Measurements from ENCODE around the gene MPL. TPM values are rescaled to one million over a fixed set of nuclear protein-coding genes. Genes with fewer than 3 reads are reported as not detected.

Gene MPL
- total and polyA plus RNA-seq, 2 experiments from 2014 or later = 0.16 TPM; not detected in 1

DNA sequence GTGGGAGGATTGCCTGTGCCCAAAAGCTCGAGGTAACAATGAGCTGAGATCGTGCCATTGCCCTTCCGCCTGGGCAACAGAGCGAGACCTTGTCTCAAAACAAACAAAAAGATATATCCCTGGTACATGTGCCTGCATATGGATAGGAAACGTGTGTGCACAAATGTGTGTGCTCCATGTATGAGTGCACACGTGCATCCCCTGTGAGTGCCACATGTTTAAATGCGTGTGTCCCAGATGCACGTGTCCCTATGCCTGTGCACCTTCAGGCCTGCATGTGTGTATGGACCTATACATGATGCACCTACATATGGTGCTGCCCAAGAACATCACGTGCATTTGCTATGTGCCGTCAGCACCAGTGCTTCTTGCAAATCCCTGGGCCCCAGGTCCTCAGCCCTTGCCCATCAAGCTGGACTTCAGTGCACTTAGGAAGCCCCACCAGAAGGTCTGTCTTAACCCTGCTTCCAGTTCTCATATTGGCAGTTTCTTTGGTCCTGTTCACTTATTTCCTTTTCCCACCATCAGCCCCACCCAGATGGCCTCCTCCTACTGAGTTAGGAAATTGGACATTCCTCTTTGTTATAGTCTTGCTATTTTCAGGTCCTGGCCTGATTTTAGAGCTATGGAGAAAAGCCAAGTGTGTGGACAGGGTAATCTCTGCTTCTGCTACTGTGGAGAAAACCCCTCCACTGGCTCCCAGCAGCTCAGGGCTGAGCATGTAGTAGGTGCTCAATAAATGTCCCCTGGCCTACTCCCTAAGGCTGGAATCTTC lies 21.5 kb upstream of the MPL start:
- Histone ChIP-seq H3K9me2 (replicated peaks; ENCODE audit: insufficient read depth) (no peaks in the 10 kb centered on the region), H3K9me3 (ENCODE audit: low read depth) (no peaks in the 10 kb centered on the region), H3K27me3 (no peaks in the 10 kb centered on the region), H4K20me1 (ENCODE audit: insufficient read depth, poor library complexity, severe bottlenecking) (no peaks in the 10 kb centered on the region), H3K4me1 (ENCODE audit: insufficient read depth) (no peaks in the 10 kb centered on the region), H3K4me3 (no peak overlapping the region), H2AFZ (no peak overlapping the region), H3K27ac (no peak overlapping the region), H3K36me3 (replicated peaks; ENCODE audit: insufficient read depth, low read depth) (no peaks in the 10 kb centered on the region), H3K4me2 (no peak overlapping the region), H3K79me2 (no peaks in the 10 kb centered on the region)
- TF ChIP-seq, protein P1, sequence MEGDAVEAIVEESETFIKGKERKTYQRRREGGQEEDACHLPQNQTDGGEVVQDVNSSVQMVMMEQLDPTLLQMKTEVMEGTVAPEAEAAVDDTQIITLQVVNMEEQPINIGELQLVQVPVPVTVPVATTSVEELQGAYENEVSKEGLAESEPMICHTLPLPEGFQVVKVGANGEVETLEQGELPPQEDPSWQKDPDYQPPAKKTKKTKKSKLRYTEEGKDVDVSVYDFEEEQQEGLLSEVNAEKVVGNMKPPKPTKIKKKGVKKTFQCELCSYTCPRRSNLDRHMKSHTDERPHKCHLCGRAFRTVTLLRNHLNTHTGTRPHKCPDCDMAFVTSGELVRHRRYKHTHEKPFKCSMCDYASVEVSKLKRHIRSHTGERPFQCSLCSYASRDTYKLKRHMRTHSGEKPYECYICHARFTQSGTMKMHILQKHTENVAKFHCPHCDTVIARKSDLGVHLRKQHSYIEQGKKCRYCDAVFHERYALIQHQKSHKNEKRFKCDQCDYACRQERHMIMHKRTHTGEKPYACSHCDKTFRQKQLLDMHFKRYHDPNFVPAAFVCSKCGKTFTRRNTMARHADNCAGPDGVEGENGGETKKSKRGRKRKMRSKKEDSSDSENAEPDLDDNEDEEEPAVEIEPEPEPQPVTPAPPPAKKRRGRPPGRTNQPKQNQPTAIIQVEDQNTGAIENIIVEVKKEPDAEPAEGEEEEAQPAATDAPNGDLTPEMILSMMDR (IDR thresholded peaks at IDR 0.05; ENCODE audit: poor library complexity) = no peak
- TF ChIP-seq EZH2phosphoT487 (IDR thresholded peaks at IDR 0.05; ENCODE audit: low read depth, severe bottlenecking, unreplicated experiment) (no peak), EZH2 (IDR thresholded peaks at IDR 0.05; ENCODE audit: borderline replicate concordance) (no peak)
- 95% methylated on average over 10 of the region's 10 CpGs for WGBS (ENCODE audit: low lambda C conversion rate, missing lambda C conversion rate)
- DNase-seq (ENCODE audit: low spot score) = no peak

DNA sequence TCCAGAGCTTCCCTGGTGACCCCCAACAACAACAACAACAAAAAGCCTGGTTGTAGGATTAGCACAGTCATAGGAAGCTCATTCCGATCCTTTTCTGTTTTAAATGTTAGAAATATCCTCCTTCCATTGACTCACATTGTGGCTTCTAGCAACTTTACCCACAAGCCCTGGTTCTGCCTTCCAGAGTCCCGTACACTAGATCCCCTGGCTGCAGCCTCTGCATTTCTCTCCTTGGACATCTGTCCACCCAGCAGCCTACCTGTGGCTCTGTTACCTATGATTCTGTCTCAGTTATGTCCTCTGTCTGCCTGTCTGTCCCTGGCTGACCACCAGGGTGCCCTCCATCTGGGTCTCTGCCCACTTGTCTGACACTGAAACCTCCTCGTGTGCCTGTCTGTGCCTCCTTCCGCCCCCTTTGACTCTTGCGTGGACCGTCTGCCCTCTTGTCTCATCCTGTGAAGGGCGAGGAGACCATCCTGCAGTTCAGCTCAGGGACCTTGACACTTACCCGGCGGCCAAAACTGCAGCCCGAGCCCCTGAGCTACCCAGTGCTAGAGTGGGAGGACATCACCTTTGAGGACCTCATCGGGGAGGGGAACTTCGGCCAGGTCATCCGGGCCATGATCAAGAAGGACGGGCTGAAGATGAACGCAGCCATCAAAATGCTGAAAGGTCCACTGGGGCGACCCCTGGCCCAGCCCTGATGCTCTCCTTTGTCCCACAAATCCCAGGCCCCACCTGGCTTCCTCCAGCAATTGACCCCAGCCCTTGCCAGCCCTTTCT lies 20.7 kb upstream of the MPL start:
- H3K79me2 ChIP-seq = no peaks in the 10 kb centered on the region
- no peak overlapping the region for H3K27ac ChIP-seq
- no peak overlapping the region for H3K4me3 ChIP-seq
- no peaks in the 10 kb centered on the region for H3K9me3 ChIP-seq (ENCODE audit: low read depth)
- TF ChIP-seq EZH2phosphoT487 (IDR thresholded peaks at IDR 0.05; ENCODE audit: low read depth, severe bottlenecking, unreplicated experiment) (no peak), EZH2 (IDR thresholded peaks at IDR 0.05; ENCODE audit: borderline replicate concordance) (no peak)
- TF ChIP-seq, protein P1 (IDR thresholded peaks at IDR 0.05; ENCODE audit: poor library complexity) = no peak
- H3K36me3 ChIP-seq (replicated peaks; ENCODE audit: insufficient read depth, low read depth) = no peaks in the 10 kb centered on the region
- H3K27me3 ChIP-seq = no peaks in the 10 kb centered on the region
- DNase-seq (ENCODE audit: low spot score) = no peak
- no peak overlapping the region for H2AFZ ChIP-seq
- H3K9me2 ChIP-seq (replicated peaks; ENCODE audit: insufficient read depth) = no peaks in the 10 kb centered on the region
- no peak overlapping the region for H3K4me2 ChIP-seq
- no peaks in the 10 kb centered on the region for H3K4me1 ChIP-seq (ENCODE audit: insufficient read depth)
- no peaks in the 10 kb centered on the region for H4K20me1 ChIP-seq (ENCODE audit: insufficient read depth, poor library complexity, severe bottlenecking)
- 90% methylated on average over 16 of the region's 16 CpGs for WGBS (ENCODE audit: low lambda C conversion rate, missing lambda C conversion rate)

GRCh38 chr1:43317817-43318471 lies 19.7 kb upstream of the MPL start:
- WGBS (ENCODE audit: low lambda C conversion rate, missing lambda C conversion rate) = 87% methylated on average over 14 of the region's 15 CpGs
- no peak overlapping the region for H2AFZ ChIP-seq
- no peak overlapping the region for H3K27ac ChIP-seq
- H3K9me2 ChIP-seq (replicated peaks; ENCODE audit: insufficient read depth) = no peaks in the 10 kb centered on the region
- H3K36me3 ChIP-seq (replicated peaks; ENCODE audit: insufficient read depth, low read depth) = no peaks in the 10 kb centered on the region
- no peaks in the 10 kb centered on the region for H3K79me2 ChIP-seq
- H3K4me1 ChIP-seq (ENCODE audit: insufficient read depth) = no peaks in the 10 kb centered on the region
- no peaks in the 10 kb centered on the region for H3K9me3 ChIP-seq (ENCODE audit: low read depth)
- H3K4me3 ChIP-seq = no peak overlapping the region
- TF ChIP-seq, protein P1 (IDR thresholded peaks at IDR 0.05; ENCODE audit: poor library complexity) = no peak
- TF ChIP-seq EZH2phosphoT487 (IDR thresholded peaks at IDR 0.05; ENCODE audit: low read depth, severe bottlenecking, unreplicated experiment) (no peak), EZH2 (IDR thresholded peaks at IDR 0.05; ENCODE audit: borderline replicate concordance) (no peak)
- no peak overlapping the region for H3K4me2 ChIP-seq
- no peaks in the 10 kb centered on the region for H4K20me1 ChIP-seq (ENCODE audit: insufficient read depth, poor library complexity, severe bottlenecking)
- no peak for DNase-seq (ENCODE audit: low spot score)
- H3K27me3 ChIP-seq = no peaks in the 10 kb centered on the region

All from hepatocyte (in vitro differentiated cells).